A673 (cell line): ENCODE results near the gene MUC7. TPM values are rescaled to one million over a fixed set of nuclear protein-coding genes. Genes with fewer than 3 reads are reported as not detected.

Experiments used
- BruUV-seq: library from RNA; stranded (reverse); fragments of 400-500 nt; replicated peaks from 2 replicates; lab custom pipeline; 2021; lab: Mats Ljungman, UMichigan
- CTCF ChIA-PET: fragments of 300-600 bp; sonication (Branson Sonifier 250); formaldehyde crosslinking; loops from one replicate; lab custom pipeline; 2022; ENCODE audit warnings: antibody characterized with exemption; lab: Charles Lee
- POLR2A ChIA-PET: fragments of 300-600 bp; sonication (Branson Sonifier 250); formaldehyde crosslinking; loops from one replicate; lab custom pipeline; 2022; ENCODE audit warnings: antibody characterized with exemption; ENCODE audit not compliant: low non-redundant PET; lab: Charles Lee
- DNase-seq: peaks from one replicate; pipeline ENCODE4 v3.0.0-alpha.2; 2015; ENCODE audit warnings: low spot score
- H3K27ac ChIP-seq: fragments of 200-600 bp; sonication (generic); 2 replicates; pipeline ENCODE4 v1.5.1; 2016; ENCODE audit warnings: mixed run types, low read depth, mild to moderate bottlenecking, mixed read lengths, antibody characterized with exemption, low read length; ENCODE audit not compliant: poor library complexity, severe bottlenecking
- H3K27me3 ChIP-seq: fragments of 200-600 bp; sonication (generic); replicated peaks from 2 replicates; pipeline ENCODE4 v1.6.1; 2017; ENCODE audit warnings: mixed run types, low read depth, mild to moderate bottlenecking, mixed read lengths, antibody characterized with exemption, low read length; ENCODE audit not compliant: insufficient read depth, poor library complexity
- H3K36me3 ChIP-seq: fragments of 200-600 bp; sonication (generic); 2 replicates; pipeline ENCODE4 v1.6.1; 2016; ENCODE audit warnings: mixed run types, mild to moderate bottlenecking, mixed read lengths, antibody characterized with exemption, low read length; ENCODE audit not compliant: insufficient read depth, poor library complexity, severe bottlenecking
- H3K4me1 ChIP-seq: fragments of 200-600 bp; sonication (generic); 2 replicates; pipeline ENCODE4 v1.6.1; 2017; ENCODE audit warnings: mixed run types, mild to moderate bottlenecking, mixed read lengths, antibody characterized with exemption, low read length; ENCODE audit not compliant: insufficient read depth, poor library complexity, severe bottlenecking
- H3K4me3 ChIP-seq: fragments of 200-600 bp; sonication (generic); 2 replicates; pipeline ENCODE4 v1.5.1; 2016; ENCODE audit warnings: low read depth, mixed run types, mild to moderate bottlenecking, mixed read lengths, low read length; ENCODE audit not compliant: poor library complexity, severe bottlenecking
- H3K9me3 ChIP-seq: fragments of 200-600 bp; sonication (generic); 2 replicates; pipeline ENCODE4 v1.6.1; 2016; ENCODE audit warnings: mixed run types, low read depth, mild to moderate bottlenecking, mixed read lengths, antibody characterized with exemption, low read length; ENCODE audit not compliant: poor library complexity, severe bottlenecking
- CTCF ChIP-seq: fragments of 300-800, 200-600 bp; sonication (generic); conservative IDR thresholded peaks from 2 replicates; pipeline ENCODE4 v1.5.1; 2017; ENCODE audit warnings: low read depth, mild to moderate bottlenecking, antibody characterized with exemption, low read length, moderate library complexity, mixed read lengths
- EZH2 ChIP-seq: fragments of 200-600 bp; sonication (generic); IDR thresholded peaks from 2 replicates; pipeline ENCODE4 v1.6.1; 2017; ENCODE audit warnings: borderline replicate concordance, low read depth, mild to moderate bottlenecking, mixed read lengths, antibody characterized with exemption, low read length; ENCODE audit not compliant: poor library complexity, severe bottlenecking
- intact Hi-C: fragments of 100-400 bp; cut with micrococcal nuclease; formaldehyde crosslinking; loops from one replicate; pipeline ENCODE4 v1.10.0; 2022; ENCODE audit not compliant: unreplicated experiment
- total RNA-seq: library from RNA; stranded (reverse); gene quantifications from 2 replicates; pipeline ENCODE4 v1.2.3, GENCODE V29; 2021

Gene MUC7
- total RNA-seq, 1 experiment from 2014 or later = not detected

GRCh38 chr4:70518716-70519115 lies 46.7 kb downstream of the MUC7 start:
- ChIA-PET CTCF (no interaction called here), POLR2A (no interaction called here)
- Histone ChIP-seq H3K9me3 (no peaks in the 10 kb centered on the region), H3K27ac (no peak overlapping the region), H3K4me3 (no peak overlapping the region), H3K27me3 (no peaks in the 10 kb centered on the region), H3K36me3 (no peaks in the 10 kb centered on the region), H3K4me1 (no peaks in the 10 kb centered on the region)
- BruUV-seq = no TSS peak
- no peak for TF ChIP-seq EZH2
- TF ChIP-seq CTCF = no peak
- intact Hi-C loops = loop anchor here (10.0 kb wide), 1 partner anchor 834 kb away; no protein-coding TSS in a partner anchor
- DNase-seq = no peak

- no peak overlapping the region for H3K4me3 ChIP-seq
- no peak overlapping the region for H3K27ac ChIP-seq
- ChIA-PET POLR2A (no interaction called here), CTCF (no interaction called here)
- no TSS peak for BruUV-seq
- H3K36me3 ChIP-seq = no peaks in the 10 kb centered on the region
- H3K27me3 ChIP-seq = no peaks in the 10 kb centered on the region
- intact Hi-C loops = no loop called here
- no peaks in the 10 kb centered on the region for H3K4me1 ChIP-seq
- TF ChIP-seq EZH2 (no peak), CTCF (no peak)
- no peaks in the 10 kb centered on the region for H3K9me3 ChIP-seq
- DNase-seq = no peak
These were observed 50.6 kb downstream of the MUC7 start for GRCh38 chr4:70522626-70523025.

- no peaks in the 10 kb centered on the region for H3K9me3 ChIP-seq
- no peaks in the 10 kb centered on the region for H3K27me3 ChIP-seq
- H3K27ac ChIP-seq = no peak overlapping the region
- H3K4me3 ChIP-seq = no peak overlapping the region
- H3K4me1 ChIP-seq = no peaks in the 10 kb centered on the region
- DNase-seq = no peak
- H3K36me3 ChIP-seq = no peaks in the 10 kb centered on the region
- POLR2A ChIA-PET = no interaction called here
- CTCF ChIA-PET = no interaction called here
- no peak for TF ChIP-seq EZH2
- no peak for TF ChIP-seq CTCF
- BruUV-seq = no TSS peak
- intact Hi-C loops = no loop called here
These were observed 59.0 kb downstream of the MUC7 start for GRCh38 chr4:70530997-70531396.
